Smooth muscle cell (in vitro differentiated cells): Measurements from ENCODE around the gene MFSD1. TPM values are rescaled to one million over a fixed set of nuclear protein-coding genes. Genes with fewer than 3 reads are reported as not detected.

Experiments
- DNase-seq: peaks from one replicate; lab custom pipeline; 2025; ENCODE audit not compliant: unreplicated experiment; lab: John Stamatoyannopoulos, UW
- H2AFZ ChIP-seq: fragments of 200-600 bp; sonication (generic); 2 replicates; pipeline ENCODE4 v1.6.0; 2016; ENCODE audit warnings: antibody characterized with exemption, low read depth, mild to moderate bottlenecking
- H3F3A ChIP-seq: fragments of 200-600 bp; sonication (generic); 2 replicates; pipeline ENCODE4 v1.6.0; 2017; ENCODE audit warnings: antibody characterized with exemption, low read depth
- H3K27ac ChIP-seq: fragments of 200-600 bp; sonication (generic); 2 replicates; pipeline ENCODE4 v1.5.1; 2016; ENCODE audit warnings: low read depth, mild to moderate bottlenecking
- H3K27me3 ChIP-seq: fragments of 200-600 bp; sonication (generic); 2 replicates; pipeline ENCODE4 v1.6.1; 2016; ENCODE audit warnings: low read depth, mild to moderate bottlenecking
- H3K36me3 ChIP-seq: fragments of 200-600 bp; sonication (generic); 2 replicates; pipeline ENCODE4 v1.5.1; 2016; ENCODE audit warnings: low read depth
- H3K4me1 ChIP-seq: fragments of 200-600 bp; sonication (generic); 2 replicates; pipeline ENCODE4 v1.5.1; 2016; ENCODE audit warnings: low read depth
- H3K4me2 ChIP-seq: fragments of 200-600 bp; sonication (generic); 2 replicates; pipeline ENCODE4 v1.6.0; 2016; ENCODE audit warnings: mild to moderate bottlenecking
- H3K4me3 ChIP-seq: fragments of 200-600 bp; sonication (generic); 2 replicates; pipeline ENCODE4 v1.5.1; 2016; ENCODE audit warnings: mild to moderate bottlenecking
- H3K79me2 ChIP-seq: fragments of 200-600 bp; sonication (generic); 2 replicates; pipeline ENCODE4 v1.6.0; 2016; ENCODE audit warnings: low read depth, mild to moderate bottlenecking
- H3K9ac ChIP-seq: fragments of 200-600 bp; sonication (generic); 2 replicates; pipeline ENCODE4 v1.6.0; 2016; ENCODE audit warnings: low read depth
- H3K9me3 ChIP-seq: fragments of 200-600 bp; sonication (generic); replicated peaks from 2 replicates; pipeline ENCODE4 v1.5.1; 2016; ENCODE audit warnings: low read depth
- H4K20me1 ChIP-seq: fragments of 200-600 bp; sonication (generic); 2 replicates; pipeline ENCODE4 v1.6.0; 2016; ENCODE audit warnings: low read depth
- CTCF ChIP-seq: fragments of 200-600 bp; sonication (generic); IDR thresholded peaks from 2 replicates; pipeline ENCODE4 v1.5.1; 2017; ENCODE audit warnings: borderline replicate concordance, mild to moderate bottlenecking, antibody characterized with exemption; ENCODE audit not compliant: insufficient read depth, poor library complexity, severe bottlenecking
- WGBS: methylation state at CpG from one replicate; pipeline ENCODE4 v1.1.7; 2016; ENCODE audit warnings: low lambda C conversion rate; 5-methylcytosine and 5-hydroxymethylcytosine counted together
- polyA plus RNA-seq: library from polyadenylated mRNA; unstranded; fragments of >200 nt; fragmentation: Nextera tagmentation; extraction: Ambion mirVana; gene quantifications from 2 replicates; pipeline ENCODE4 v1.2.1, GENCODE V29; 2016
- total RNA-seq: library from RNA; depleted of rRNA; stranded (reverse); fragments of >200 nt; gene quantifications from 2 replicates; pipeline ENCODE4 v1.2.3, GENCODE V29; 2014

MFSD1 gene
- total and polyA plus RNA-seq, 2 experiments from 2014 or later: 64.7 to 95.0 TPM

GRCh38 chr3:158769952-158770740 is 31.7 kb upstream of the MFSD1 start:
- DNase-seq: no peak
- Histone ChIP-seq H3K27me3 (no peaks in the 10 kb centered on the region), H3K9ac (peak overlapping the region; percentile 19)

GRCh38 chr3:158770741-158771350 is 31.0 kb upstream of the MFSD1 start:
- Histone ChIP-seq H3F3A (peaks cover 18% of the 10 kb centered on the region), H3K9ac (no peak overlapping the region), H3K4me1 (peaks cover 17% of the 10 kb centered on the region), H2AFZ (no peak overlapping the region), H3K27ac (peak overlapping the region; percentile 83), H3K4me2 (no peak overlapping the region), H3K9me3 (no peaks in the 10 kb centered on the region), H3K27me3 (no peaks in the 10 kb centered on the region), H3K4me3 (no peak overlapping the region), H4K20me1 (no peaks in the 10 kb centered on the region), H3K36me3 (no peaks in the 10 kb centered on the region), H3K79me2 (no peaks in the 10 kb centered on the region)
- DNase-seq: no peak
- TF ChIP-seq CTCF: no peak
- 95% methylated on average over 4 of the region's 4 CpGs for WGBS

More at GRCh38 chr3:158769952-158770740, 31.7 kb upstream of the MFSD1 start:
- 48% methylated on average over 10 of the region's 10 CpGs for WGBS
- Histone ChIP-seq H4K20me1 (no peaks in the 10 kb centered on the region), H3K4me1 (peaks cover 17% of the 10 kb centered on the region), H3F3A (peaks cover 18% of the 10 kb centered on the region), H3K27ac (peak overlapping the region; percentile 83), H2AFZ (no peak overlapping the region), H3K4me2 (peak overlapping the region; percentile 78), H3K79me2 (no peaks in the 10 kb centered on the region), H3K4me3 (no peak overlapping the region), H3K9me3 (no peaks in the 10 kb centered on the region), H3K36me3 (no peaks in the 10 kb centered on the region)
- no peak for TF ChIP-seq CTCF

GRCh38 chr3:158771577-158771976 is 30.3 kb upstream of the MFSD1 start:
- Histone ChIP-seq H3K4me2 (no peak overlapping the region), H3K9me3 (no peaks in the 10 kb centered on the region), H3K4me1 (peaks cover 17% of the 10 kb centered on the region), H3K27ac (no peak overlapping the region), H3F3A (peaks cover 18% of the 10 kb centered on the region), H2AFZ (no peak overlapping the region), H3K36me3 (no peaks in the 10 kb centered on the region), H4K20me1 (no peaks in the 10 kb centered on the region), H3K4me3 (no peak overlapping the region), H3K79me2 (no peaks in the 10 kb centered on the region), H3K9ac (no peak overlapping the region), H3K27me3 (no peaks in the 10 kb centered on the region)
- 94% methylated on average over 1 of the region's 1 CpG for WGBS
- DNase-seq: no peak
- TF ChIP-seq CTCF: no peak
